ENCODE measurements around the gene PAPPA2.
A peak's percentile ranks its signal among the peaks of the same experiment; 100 is the strongest.
"Not testable (repeated sequence)": the region's sequence is repeated elsewhere in the genome, so short reads cannot be mapped to it uniquely, and the experiment has no call there.

The PAPPA2 gene, protein sequence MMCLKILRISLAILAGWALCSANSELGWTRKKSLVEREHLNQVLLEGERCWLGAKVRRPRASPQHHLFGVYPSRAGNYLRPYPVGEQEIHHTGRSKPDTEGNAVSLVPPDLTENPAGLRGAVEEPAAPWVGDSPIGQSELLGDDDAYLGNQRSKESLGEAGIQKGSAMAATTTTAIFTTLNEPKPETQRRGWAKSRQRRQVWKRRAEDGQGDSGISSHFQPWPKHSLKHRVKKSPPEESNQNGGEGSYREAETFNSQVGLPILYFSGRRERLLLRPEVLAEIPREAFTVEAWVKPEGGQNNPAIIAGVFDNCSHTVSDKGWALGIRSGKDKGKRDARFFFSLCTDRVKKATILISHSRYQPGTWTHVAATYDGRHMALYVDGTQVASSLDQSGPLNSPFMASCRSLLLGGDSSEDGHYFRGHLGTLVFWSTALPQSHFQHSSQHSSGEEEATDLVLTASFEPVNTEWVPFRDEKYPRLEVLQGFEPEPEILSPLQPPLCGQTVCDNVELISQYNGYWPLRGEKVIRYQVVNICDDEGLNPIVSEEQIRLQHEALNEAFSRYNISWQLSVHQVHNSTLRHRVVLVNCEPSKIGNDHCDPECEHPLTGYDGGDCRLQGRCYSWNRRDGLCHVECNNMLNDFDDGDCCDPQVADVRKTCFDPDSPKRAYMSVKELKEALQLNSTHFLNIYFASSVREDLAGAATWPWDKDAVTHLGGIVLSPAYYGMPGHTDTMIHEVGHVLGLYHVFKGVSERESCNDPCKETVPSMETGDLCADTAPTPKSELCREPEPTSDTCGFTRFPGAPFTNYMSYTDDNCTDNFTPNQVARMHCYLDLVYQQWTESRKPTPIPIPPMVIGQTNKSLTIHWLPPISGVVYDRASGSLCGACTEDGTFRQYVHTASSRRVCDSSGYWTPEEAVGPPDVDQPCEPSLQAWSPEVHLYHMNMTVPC (N-terminal part only)

DNA sequence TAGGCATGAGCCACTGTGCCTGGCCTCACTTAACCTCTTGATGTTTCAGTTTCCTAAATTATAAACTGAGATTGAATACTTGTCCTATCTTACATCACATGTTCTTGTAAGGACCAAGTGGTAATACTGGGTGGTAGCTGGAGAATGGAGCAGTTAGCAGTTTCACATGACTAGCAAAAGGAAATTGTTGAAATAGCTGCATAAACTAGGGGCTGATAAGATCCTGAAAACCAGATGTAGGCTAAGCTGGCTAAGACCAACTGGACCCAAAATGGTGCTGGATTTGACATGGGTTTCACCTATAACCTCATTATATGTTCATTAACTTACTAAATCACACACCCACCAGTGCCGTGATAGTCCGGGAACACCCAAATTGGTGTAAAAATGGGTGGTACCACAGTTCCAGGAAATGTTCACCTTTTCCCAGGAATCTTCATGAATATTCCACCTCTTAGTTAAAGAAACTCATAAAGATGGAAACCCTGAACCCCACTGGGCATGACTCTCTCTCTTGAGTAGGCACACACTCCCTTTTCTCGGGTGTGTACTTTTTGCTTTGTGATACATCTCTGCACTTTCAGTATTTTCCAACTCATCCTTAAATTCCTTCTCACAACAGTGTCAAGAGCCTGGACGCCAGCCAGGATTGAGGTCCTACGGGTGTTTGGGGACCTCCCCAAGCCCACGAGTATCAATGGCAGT, at the start of gene PAPPA2:
Gene PAPPA2, plus strand, starts transcription at position 502 of the 705 bp plus-strand sequence. CDS start 93,148 bp downstream, outside the sequence.
- DNase-seq (ENCODE audit: low spot score), result no peak

DNA sequence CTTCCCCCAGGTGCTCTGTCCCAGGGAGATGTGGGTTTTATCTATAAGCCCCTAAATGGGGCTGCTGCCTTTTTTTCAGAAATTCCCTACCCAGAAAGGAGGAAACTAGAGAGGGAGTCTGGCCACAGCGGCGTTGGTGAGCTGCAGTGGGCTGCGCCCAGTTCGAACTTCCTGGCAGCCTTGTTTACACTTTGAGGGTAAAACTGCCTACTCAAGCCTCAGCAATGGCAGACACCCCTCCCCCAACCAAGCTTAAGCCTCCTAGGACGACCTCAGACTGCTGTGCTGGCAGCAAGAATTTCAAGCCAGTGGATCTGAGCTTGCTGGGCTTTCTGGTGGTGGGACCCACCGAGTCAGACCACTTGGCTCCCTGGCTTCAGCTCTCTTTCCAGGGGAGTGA, 46.2 kb upstream of the PAPPA2 start:
- no peak for DNase-seq (ENCODE audit: low spot score)

DNA sequence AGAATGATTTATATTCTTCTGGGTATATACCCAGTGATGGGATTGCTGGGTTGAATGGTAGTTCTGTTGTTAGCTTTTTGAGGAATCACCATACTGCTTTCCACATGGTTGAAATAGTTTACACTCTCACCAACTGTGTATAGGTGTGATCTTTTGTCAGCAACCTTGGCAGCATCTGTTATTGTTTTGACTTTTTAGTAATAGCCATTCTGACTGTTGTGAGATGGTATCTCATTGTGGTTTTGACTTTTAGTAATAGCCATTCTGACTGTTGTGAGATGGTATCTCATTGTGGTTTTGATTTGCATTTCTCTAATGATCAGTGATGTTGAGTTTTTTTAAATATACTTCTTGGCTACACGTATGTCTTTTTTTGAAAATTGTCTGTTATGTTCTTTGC, 43.4 kb upstream of the PAPPA2 start:
- not testable (repeated sequence) for DNase-seq (ENCODE audit: low spot score)

DNA sequence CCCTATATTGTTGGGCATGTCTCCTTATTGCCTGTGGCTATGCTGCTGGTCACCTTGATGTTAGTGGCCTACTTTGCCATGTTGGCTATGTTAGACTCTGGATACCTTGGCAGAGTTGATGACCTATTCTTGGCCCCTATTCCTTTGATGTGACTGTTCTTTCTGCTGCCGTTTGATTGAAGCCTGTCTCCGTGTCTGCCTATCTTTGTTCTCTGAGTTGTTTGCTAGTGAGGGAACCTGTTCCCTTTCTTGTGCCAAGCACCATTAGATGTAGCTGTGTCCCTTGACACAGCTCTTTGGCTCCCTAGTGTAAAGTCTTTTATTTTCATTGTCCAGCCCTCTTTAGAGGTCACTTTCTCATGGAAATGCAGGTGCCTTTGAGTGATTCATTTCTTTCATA, 28.7 kb upstream of the PAPPA2 start:
- no peak for DNase-seq (ENCODE audit: low spot score)

DNA sequence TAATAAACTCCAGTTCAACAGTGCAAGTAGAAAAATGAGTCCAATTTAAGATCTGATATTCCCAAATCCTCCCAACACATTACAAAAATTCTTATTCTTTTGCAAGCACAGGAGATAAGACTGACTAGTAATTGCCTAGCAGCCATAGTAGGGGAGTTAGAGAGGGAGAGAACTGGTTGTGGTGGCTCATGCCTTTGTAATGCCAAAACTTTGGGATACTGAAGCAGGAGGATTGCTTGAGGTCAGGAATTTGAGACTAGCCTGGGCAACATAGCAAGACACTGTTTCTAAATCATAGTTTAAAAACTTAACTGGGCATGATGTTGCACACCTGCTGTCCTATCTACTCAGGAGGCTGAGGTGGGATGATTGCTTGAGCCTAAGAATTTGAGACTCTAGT, 26.7 kb upstream of the PAPPA2 start:
- DNase-seq (ENCODE audit: low spot score), result no peak

DNA sequence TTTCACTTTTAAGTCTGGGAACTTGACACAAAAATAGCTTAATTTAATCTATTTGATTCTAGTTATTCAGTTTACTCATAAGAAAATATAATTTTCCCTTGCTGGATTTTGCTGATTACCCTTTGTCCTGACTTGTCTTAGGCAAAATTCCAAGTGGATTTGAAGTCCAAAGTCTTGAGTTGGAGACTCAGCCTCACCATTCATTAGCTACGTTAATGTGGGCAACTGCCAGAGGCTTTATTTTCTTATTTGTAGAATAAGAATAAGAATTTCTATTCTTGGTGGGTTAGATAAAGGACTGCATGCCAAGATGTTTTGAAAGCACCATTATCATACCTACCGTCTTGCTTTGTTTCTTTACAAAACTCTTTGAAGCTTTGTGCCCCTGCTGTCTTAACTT, 22.8 kb upstream of the PAPPA2 start:
- no peak for DNase-seq (ENCODE audit: low spot score)

DNA sequence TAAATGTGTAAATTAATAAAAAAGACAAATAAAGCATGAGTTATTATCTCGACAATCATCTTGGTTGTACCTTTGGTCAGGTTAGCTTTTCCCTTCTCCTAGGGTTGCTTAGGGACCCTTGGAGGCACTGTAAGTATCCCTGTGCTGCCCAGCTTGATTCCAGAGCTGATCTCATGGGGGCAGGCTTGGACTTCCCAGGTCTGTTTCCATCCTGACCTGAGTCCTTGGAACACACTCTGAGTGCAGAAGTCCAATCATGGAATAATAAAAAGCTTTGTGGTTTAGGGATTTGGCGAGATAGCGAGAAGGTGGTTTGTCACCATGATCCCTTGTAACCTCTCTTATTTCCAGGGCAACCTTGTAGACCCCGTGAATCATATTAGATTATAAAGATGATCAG, 18.7 kb upstream of the PAPPA2 start:
- DNase-seq (ENCODE audit: low spot score), result peak; percentile 9

DNA sequence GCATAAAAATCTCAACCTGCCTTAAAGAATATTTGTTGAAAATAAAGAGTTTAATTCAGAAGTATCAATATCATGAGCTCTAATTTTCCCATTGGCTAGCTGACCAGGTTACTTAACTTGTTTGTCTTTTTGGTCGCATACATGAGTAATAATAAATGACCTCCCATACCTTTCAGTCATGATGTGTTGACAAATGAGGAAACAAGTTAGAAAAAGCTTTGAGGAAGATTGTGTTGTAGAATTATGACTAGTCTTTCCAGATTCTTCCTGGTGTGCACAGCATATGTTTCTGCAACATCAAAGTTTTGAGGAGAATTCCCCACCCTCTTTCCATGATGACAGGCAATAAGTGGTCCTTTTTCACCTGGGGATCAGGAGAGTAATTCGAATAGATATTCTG, 17.6 kb upstream of the PAPPA2 start:
- peak; percentile 43 for DNase-seq (ENCODE audit: low spot score)

DNA sequence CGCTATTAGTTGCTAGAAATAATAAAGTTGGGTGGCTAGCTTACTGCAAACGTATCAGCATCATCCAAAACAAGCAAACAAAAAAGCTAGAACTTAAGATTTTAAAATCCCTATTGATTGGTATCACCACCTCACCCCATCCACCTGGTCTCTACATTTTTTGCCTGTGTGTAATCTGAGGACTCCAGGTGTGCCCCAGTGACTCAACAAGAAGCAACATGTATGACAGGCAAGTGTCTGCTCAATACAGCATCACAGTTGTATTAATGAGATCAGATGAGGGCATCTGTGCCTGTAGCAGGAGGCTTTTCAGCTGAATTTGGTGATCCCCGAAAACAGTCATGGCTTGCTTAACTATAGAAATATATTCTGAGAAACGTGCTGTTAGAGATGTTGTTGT, 14.6 kb upstream of the PAPPA2 start:
- peak; percentile 37 for DNase-seq (ENCODE audit: low spot score)

DNA sequence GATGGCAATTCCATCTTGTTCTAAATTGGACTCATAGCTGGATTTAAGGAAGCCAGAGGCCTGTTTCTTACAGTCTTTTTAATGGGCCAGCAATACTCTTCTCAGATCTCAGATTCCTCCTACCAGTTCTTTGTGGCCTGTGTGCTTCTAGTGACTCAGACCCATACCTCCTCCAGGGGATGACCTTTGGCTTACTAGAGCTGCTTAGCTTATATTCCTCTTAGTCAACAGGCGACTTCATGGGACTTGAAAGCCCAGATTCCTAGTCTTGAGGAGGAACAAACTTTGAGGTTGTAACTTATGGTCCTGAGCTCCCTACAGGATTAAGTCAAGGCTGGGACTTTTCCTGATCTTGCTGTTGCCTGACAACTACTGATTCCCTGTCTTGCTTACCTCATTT, 12.4 kb upstream of the PAPPA2 start:
- peak; percentile 88 for DNase-seq (ENCODE audit: low spot score)

DNA sequence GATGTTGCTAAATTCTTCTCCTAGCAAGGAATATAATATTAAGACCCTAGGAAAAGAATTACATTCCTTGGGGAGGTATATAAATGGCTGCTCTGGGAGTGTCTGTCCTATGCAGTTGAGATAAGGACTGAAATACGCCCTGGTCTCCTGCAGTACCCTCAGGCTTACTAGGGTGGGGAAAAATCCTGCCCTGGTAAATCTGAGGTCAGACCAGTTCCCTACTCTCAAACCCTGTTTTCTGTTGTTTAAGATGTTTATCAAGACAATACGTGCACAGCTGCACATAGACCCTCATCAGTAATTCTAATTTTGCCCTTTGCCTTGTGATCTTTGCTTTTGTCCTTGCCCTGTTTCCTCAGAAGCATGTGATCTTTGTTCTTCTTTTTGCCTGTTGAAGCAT, 11.2 kb upstream of the PAPPA2 start:
- DNase-seq (ENCODE audit: low spot score), result not testable (repeated sequence)

DNA sequence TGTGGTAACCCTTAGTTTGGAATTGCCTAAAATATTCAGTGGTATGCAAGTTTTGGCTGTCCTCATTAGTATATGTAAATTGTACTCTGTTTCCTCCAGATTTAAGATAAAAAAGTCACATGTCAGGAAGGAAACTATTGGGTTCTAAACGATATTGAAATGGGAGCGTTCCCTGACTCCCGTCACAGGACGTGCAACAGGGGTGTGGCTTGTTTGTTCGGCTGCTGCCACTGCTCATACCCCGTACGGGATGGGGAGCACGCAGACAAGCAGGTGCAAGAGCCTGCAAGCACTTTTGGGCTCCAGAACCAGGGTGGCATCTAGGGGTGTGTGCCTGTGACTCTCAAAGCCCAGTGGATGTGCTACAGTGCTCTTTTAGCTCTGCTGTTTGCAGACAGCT, 6.2 kb upstream of the PAPPA2 start:
- DNase-seq (ENCODE audit: low spot score), result no peak

DNA sequence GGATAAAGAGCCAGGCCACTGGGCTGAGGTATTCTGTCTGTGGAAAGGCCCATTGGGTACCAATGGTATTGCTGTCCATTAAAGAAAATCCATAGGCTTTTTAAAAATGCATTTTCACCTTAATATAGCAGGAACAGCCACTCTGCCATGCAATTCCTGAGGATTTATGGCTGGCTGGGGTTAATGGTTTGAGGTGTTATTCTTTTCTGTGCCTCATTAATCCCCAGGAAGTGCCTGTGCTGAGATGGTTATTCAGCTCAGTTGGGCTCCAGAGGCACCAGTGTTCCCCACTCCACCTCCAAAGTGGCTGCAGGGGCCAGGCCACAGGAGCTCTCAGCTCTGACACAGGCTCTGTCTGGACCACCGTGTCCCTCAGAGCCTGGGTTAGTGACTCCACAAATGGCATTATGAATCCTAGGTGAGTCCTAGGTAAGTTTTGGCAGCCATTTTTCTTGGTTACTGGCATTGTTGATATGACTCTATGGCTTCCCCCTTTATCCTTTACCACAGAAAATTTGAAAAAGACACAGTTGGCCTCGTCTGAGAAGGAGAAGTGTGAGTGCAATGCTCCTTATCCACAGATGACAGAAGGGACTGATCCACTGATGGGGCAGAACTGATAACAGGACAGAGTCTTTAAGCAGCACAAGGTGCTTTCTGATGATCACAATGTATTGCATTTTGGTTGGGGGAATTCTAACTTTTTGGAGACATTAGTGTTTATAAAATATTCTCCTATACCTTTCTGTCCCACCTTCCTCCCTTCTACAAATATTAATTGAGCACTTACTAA, 2.2 kb upstream of the PAPPA2 start:
- DNase-seq (ENCODE audit: low spot score), result peak; percentile 16

DNA sequence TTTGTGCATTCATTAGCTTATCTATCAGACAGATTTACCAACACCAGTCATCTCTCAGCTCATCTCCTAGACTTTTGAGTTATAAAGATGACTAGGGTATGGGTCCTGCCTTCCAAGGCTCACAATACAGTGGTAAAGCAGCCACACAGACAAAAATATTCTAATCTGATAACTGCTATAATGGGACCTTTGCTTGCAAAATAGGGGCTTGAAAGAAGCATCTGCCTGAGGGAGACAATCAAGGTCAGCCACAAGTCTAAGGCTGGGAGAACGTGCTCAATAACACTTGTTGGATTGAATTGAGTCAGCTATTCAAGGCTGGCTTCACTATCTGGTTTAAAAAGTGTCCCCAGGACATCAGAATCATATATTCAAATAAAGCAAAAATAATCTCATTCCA, 1.4 kb upstream of the PAPPA2 start:
- no peak for DNase-seq (ENCODE audit: low spot score)

DNA sequence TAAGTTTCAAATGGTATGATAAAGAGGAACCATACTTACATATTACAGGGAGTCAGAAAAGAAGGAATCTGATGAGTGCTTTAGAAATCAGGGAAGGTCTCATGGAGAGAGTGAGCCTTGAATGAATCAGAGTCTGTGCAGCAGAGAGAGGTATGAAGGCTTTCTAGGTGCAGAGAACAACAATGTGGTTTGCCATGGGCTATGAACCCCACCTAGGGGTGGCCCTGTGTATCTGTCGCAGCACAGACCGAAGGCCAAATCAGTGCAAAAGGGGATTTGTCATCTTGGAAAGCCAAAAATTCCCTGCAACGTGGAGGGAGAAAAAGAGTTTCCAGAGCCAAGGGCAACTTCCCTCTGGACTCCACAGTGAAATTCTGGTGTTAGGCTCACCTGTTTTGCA, 3.5 kb downstream of the PAPPA2 start:
- peak; percentile 71 for DNase-seq (ENCODE audit: low spot score)

DNA sequence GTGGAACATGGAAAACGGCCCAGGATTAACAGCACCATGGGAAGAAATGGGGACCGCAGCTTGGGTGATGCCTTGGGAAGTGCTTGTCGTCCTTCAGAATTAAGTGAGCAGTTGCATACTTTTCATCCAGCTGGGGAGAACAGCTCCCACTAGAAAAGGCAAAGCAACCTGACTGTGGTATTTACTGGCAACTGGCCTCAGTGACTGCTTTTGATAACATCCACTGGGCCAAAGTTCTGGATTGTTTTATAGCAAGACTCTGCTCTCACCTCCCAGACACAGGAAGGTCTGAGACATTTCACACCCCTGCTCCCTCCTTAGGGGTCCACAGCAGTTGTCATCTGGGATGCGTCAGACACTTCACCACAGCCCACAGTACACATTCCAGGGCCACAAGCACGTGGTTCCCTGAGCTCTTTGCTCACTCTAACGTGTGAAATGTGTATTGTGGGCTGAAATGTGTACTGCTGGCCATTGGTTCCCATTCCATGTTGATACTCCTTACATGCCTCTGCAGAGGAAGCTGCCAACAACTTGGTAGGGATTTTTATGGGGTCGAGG, 6.6 kb downstream of the PAPPA2 start:
- peak; percentile 18 for DNase-seq (ENCODE audit: low spot score)

DNA sequence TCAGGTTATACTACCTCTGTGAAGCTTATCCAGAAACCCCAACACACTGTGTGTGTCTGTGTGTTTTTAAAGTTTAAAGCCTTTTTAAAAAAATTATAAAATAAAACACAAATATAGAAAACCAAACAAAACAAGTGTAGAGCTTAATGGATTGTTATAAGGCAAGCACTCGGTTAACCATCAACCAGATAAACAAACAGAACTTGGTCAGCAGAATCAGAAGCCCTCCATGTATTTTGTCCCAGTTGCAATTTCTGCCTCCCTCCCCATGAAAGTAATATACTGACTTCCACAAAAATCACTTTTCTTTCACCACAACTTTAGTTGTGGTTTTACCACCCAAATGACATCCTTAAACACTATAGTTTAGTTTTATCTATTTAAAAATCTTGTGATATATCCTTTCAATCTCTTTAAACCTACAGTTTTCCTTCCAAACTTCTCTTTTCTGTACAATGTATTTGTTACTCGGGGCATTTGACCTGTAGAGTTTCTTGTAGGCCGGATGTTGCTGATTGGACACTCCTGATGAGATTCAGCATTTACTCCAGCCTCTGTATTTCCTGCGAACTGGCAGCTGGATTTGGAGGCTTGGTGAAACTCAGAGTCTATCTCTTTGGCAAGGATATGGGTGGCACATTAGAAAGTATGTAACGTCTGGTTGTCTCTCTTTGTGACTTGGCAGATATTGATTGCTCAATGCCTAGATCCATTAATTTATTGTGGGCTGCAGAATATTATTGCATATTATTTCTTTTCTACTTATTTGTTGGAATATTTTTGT, 8.6 kb downstream of the PAPPA2 start:
- DNase-seq (ENCODE audit: low spot score), result no peak

DNA sequence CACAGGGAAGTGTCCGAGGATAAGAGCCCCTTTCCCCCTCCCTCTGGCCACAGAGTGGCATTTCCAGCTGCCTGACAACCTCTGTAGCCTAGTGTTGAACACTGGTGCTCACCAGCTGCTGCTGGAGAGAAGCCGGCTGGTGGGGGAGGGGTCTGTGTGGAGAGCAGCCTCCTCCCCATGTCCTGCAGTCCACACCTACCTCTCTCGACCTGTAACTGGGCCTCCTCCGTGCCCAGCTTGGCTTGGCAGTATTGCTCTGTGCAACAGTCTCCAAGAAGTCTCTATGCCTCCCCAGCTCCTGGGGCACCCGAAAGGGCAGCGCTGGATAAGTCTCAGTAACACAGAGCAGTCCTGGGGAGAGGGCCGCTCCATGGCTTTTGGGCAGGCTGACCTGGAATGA, 17.0 kb downstream of the PAPPA2 start:
- DNase-seq (ENCODE audit: low spot score), result no peak

DNA sequence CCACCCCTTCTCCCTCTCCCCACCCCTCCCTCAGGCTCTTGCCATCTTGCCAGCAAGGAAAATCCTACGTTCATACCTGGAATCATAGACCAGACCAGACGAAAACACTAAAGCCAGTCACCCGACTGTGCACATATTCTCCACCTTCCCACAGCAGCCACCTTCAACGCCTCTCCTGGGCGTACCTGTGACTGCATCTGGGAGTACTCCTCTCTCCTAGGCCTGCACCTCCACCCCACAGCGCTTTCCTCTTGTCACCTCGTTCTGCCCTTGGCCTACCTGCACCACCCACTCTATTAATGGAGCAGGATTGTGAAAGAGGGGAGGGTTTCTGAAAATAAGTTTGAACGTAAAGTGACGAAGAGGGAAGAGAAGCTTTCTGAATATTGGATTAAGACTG, 17.8 kb downstream of the PAPPA2 start:
- no peak for DNase-seq (ENCODE audit: low spot score)

DNA sequence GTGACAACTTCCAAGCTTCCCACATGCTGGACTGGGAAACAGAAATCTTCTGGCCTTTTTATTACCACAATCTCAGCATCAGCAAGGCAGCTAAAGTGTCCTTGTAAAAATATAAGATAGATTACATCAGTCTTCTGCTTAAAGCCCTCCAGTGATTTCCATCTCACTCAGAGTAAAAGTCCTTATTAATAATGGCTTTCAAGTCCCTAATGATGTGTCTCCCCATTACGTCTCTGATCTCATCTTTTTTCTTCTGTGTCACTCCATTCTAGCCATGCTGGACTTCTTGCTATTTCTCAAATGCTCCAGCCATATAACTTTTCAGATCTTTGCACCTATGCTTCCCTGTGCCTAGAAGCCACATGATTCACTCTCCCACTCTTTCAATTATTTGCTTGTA, 22.1 kb downstream of the PAPPA2 start:
- DNase-seq (ENCODE audit: low spot score), result no peak

All from kidney tubule cell (primary cell).